H1 (cell line): ENCODE results near the gene ARMC6. TPM values are rescaled to one million over a fixed set of nuclear protein-coding genes. Genes with fewer than 3 reads are reported as not detected.

Experiments used
- CTCF ChIA-PET: fragments of 300-600 bp; sonication (Branson Sonifier 250); formaldehyde crosslinking; loops from one replicate; lab custom pipeline; 2021; ENCODE audit not compliant: partially characterized antibody; lab: Charles Lee
- POLR2A ChIA-PET: fragments of 300-600 bp; sonication (Branson Sonifier 250); formaldehyde crosslinking; loops from one replicate; lab custom pipeline; 2021; ENCODE audit warnings: inconsistent platforms; ENCODE audit not compliant: partially characterized antibody; lab: Charles Lee
- DNase-seq, 2 experiments: peaks; one replicate each; pipeline versions ENCODE4 v3.0.0 to v3.0.0-alpha.2; 2010 to 2022; ENCODE audit warnings: low spot score in 2 of 2, low read depth in 1 of 2, mixed read lengths in 1 of 2
- FAIRE-seq: peaks from 2 replicates; lab custom pipeline; 2011; peaks lifted over from hg19 to GRCh38; lab: Jason Lieb, UNC
- H2AFZ ChIP-seq: 2 replicates; pipeline ENCODE4 v1.8.1; 2012; ENCODE audit warnings: low read length, inconsistent platforms
- H2AK5ac ChIP-seq: 2 replicates; pipeline ENCODE4 v1.6.1; 2013; ENCODE audit warnings: low read depth, low read length
- H2BK120ac ChIP-seq: replicated peaks from 2 replicates; pipeline ENCODE3; 2013; ENCODE audit warnings: low read depth, low read length, inconsistent platforms
- H2BK12ac ChIP-seq: 2 replicates; pipeline ENCODE4 v1.6.1; 2013; ENCODE audit warnings: low read depth, low read length
- H2BK15ac ChIP-seq: 2 replicates; pipeline ENCODE4 v1.6.1; 2013; ENCODE audit warnings: low read length
- H2BK20ac ChIP-seq: 2 replicates; pipeline ENCODE4 v1.6.1; 2013; ENCODE audit warnings: low read length
- H2BK5ac ChIP-seq: 2 replicates; pipeline ENCODE4 v1.6.1; 2013; ENCODE audit warnings: low read depth, low read length
- H3K14ac ChIP-seq: 2 replicates; pipeline ENCODE4 v1.6.1; 2013; ENCODE audit warnings: inconsistent platforms; ENCODE audit not compliant: insufficient read length
- H3K18ac ChIP-seq: 2 replicates; pipeline ENCODE4 v1.6.1; 2013; ENCODE audit warnings: low read length; ENCODE audit errors: extremely low read depth
- H3K23ac ChIP-seq: 2 replicates; pipeline ENCODE4 v1.6.1; 2013; ENCODE audit warnings: inconsistent platforms; ENCODE audit not compliant: insufficient read length
- H3K23me2 ChIP-seq: 2 replicates; pipeline ENCODE4 v1.6.1; 2013; ENCODE audit warnings: low read depth, low read length
- H3K27ac ChIP-seq: 2 replicates; pipeline ENCODE4 v1.6.1; 2011; ENCODE audit warnings: low read depth, low read length, inconsistent platforms
- H3K27me3 ChIP-seq, 4 experiments: replicated peaks in 1 of 4; 1 replicate in 1 of 4; 2 replicates in 3 of 4; pipeline versions ENCODE4 v1.6.1 to v1.8.1; 2011 to 2013; ENCODE audit warnings: low read length in 3 of 4, mild to moderate bottlenecking in 3 of 4, inconsistent platforms in 2 of 4, mixed read lengths in 2 of 4, moderate library complexity in 1 of 4; ENCODE audit not compliant: control insufficient read depth in 3 of 4, insufficient read depth in 3 of 4; ENCODE audit errors: extremely low read depth in 1 of 4
- H3K36me3 ChIP-seq, 4 experiments: 2 replicates each; pipeline versions ENCODE4 v1.6.1 to v1.8.1; 2011 to 2013; ENCODE audit warnings: mild to moderate bottlenecking in 4 of 4, low read length in 3 of 4, moderate library complexity in 2 of 4, control low read depth in 1 of 4, inconsistent platforms in 1 of 4; ENCODE audit not compliant: insufficient read depth in 4 of 4, control insufficient read depth in 2 of 4
- H3K4ac ChIP-seq: replicated peaks from 2 replicates; pipeline ENCODE3; 2013; ENCODE audit warnings: low read length, low read depth, mixed read lengths, inconsistent platforms; ENCODE audit not compliant: insufficient read length
- H3K4me1 ChIP-seq, 4 experiments: replicated peaks in 1 of 4; 1 replicate in 1 of 4; 2 replicates in 3 of 4; pipeline versions ENCODE4 v1.6.1 to v1.8.1; 2011 to 2013; ENCODE audit warnings: low read length in 3 of 4, inconsistent platforms in 2 of 4, mixed read lengths in 1 of 4; ENCODE audit not compliant: insufficient read depth in 4 of 4, control insufficient read depth in 3 of 4
- H3K4me2 ChIP-seq, 2 experiments: 2 replicates each; pipeline versions ENCODE4 v1.6.1 to v1.8.1; 2011 to 2013; ENCODE audit warnings: low read depth in 2 of 2, low read length in 2 of 2, control low read depth in 1 of 2, inconsistent platforms in 1 of 2, mild to moderate bottlenecking in 1 of 2; ENCODE audit not compliant: insufficient read depth in 1 of 2
- H3K4me3 ChIP-seq, 4 experiments: fragments of 200-600, 300-600 bp in 1 of 4; sonication (generic), shearing (Covaris generic), sonication (Bioruptor Twin) in 1 of 4; 2 replicates each; pipeline versions ENCODE4 v1.5.1 to v1.8.1; 2011 to 2016; ENCODE audit warnings: low read length in 4 of 4, low read depth in 3 of 4, control low read depth in 2 of 4, inconsistent platforms in 2 of 4, mild to moderate bottlenecking in 2 of 4, mixed read lengths in 1 of 4, moderate library complexity in 1 of 4; ENCODE audit not compliant: insufficient read depth in 2 of 4; ENCODE audit errors: extremely low read depth in 1 of 4
- H3K56ac ChIP-seq: replicated peaks from 2 replicates; pipeline ENCODE3; 2013; ENCODE audit warnings: low read depth, mild to moderate bottlenecking, mixed read lengths, low read length, inconsistent platforms; ENCODE audit not compliant: insufficient read length
- H3K79me1 ChIP-seq: 2 replicates; pipeline ENCODE4 v1.6.1; 2013; ENCODE audit warnings: low read depth, low read length, control low read depth
- H3K79me2 ChIP-seq, 2 experiments: 2 replicates each; pipeline versions ENCODE4 v1.6.1 to v1.8.1; 2012 to 2013; ENCODE audit warnings: low read length in 2 of 2, mild to moderate bottlenecking in 2 of 2, inconsistent platforms in 1 of 2; ENCODE audit not compliant: insufficient read depth in 2 of 2, control insufficient read depth in 1 of 2
- H3K9ac ChIP-seq, 4 experiments: replicated peaks in 1 of 4; 1 replicate in 1 of 4; 2 replicates in 3 of 4; pipeline versions ENCODE4 v1.6.1 to v1.8.1; 2011 to 2013; ENCODE audit warnings: low read depth in 3 of 4, low read length in 3 of 4, control low read depth in 2 of 4, mild to moderate bottlenecking in 2 of 4, moderate library complexity in 2 of 4, inconsistent platforms in 1 of 4; ENCODE audit errors: extremely low read depth in 1 of 4
- H3K9me3 ChIP-seq, 2 experiments: 2 replicates each; pipeline versions ENCODE4 v1.6.1 to v1.8.1; 2012 to 2013; ENCODE audit warnings: mild to moderate bottlenecking in 2 of 2, moderate library complexity in 2 of 2, control low read depth in 1 of 2, inconsistent platforms in 1 of 2, low read depth in 1 of 2, low read length in 1 of 2, mixed read lengths in 1 of 2; ENCODE audit not compliant: insufficient read depth in 2 of 2
- H4K20me1 ChIP-seq, 2 experiments: replicated peaks in 1 of 2; 2 replicates each; pipeline versions ENCODE3 to v1.8.1; 2011 to 2013; ENCODE audit warnings: inconsistent platforms in 2 of 2, low read length in 2 of 2, mild to moderate bottlenecking in 1 of 2; ENCODE audit not compliant: insufficient read depth in 2 of 2, control insufficient read depth in 1 of 2
- H4K5ac ChIP-seq: 2 replicates; pipeline ENCODE4 v1.6.1; 2013; ENCODE audit warnings: low read length, low read depth, mixed read lengths, inconsistent platforms; ENCODE audit not compliant: insufficient read length
- H4K8ac ChIP-seq: 2 replicates; pipeline ENCODE4 v1.8.0; 2013; ENCODE audit warnings: mild to moderate bottlenecking, moderate library complexity, low read length, inconsistent platforms; ENCODE audit not compliant: insufficient read depth; ENCODE audit errors: extremely low read depth
- H4K91ac ChIP-seq: replicated peaks from 2 replicates; pipeline ENCODE3; 2013; ENCODE audit warnings: low read length, mixed read lengths, inconsistent platforms; ENCODE audit not compliant: insufficient read length
- ASH2L ChIP-seq: fragments of 200-600, 300-600 bp; sonication (generic); IDR thresholded peaks from one replicate; pipeline ENCODE4 v1.7.1; 2017; ENCODE audit warnings: low read length
- CBX8 ChIP-seq: fragments of 300-800, 300-1000 bp; sonication (generic); IDR thresholded peaks from 2 replicates; pipeline ENCODE4 v1.7.1; 2016; ENCODE audit warnings: low read depth, low read length, borderline replicate concordance
- CHD2 ChIP-seq: IDR thresholded peaks from 2 replicates; pipeline ENCODE4 v1.6.1; 2012; ENCODE audit warnings: low read length, improper control_type of control experiment
- EZH2 ChIP-seq: fragments of 200-600 bp; sonication (generic); IDR thresholded peaks from 2 replicates; pipeline ENCODE4 v1.7.1; 2012; ENCODE audit warnings: low read depth, mild to moderate bottlenecking, moderate library complexity, low read length, inconsistent platforms; ENCODE audit not compliant: severe bottlenecking
- KDM4A ChIP-seq: IDR thresholded peaks from one replicate; pipeline ENCODE4 v1.7.1; 2012; ENCODE audit warnings: low read depth, mild to moderate bottlenecking, moderate library complexity, low read length, inconsistent platforms; ENCODE audit not compliant: severe bottlenecking
- MAFK ChIP-seq: IDR thresholded peaks from 2 replicates; pipeline ENCODE4 v1.6.1; 2012; ENCODE audit warnings: low read depth, mild to moderate bottlenecking, improper control_type of control experiment, low read length
- NRF1 ChIP-seq: IDR thresholded peaks from 2 replicates; pipeline ENCODE4 v1.6.1; 2011; ENCODE audit warnings: mild to moderate bottlenecking, low read depth, low read length, improper control_type of control experiment
- RXRA ChIP-seq: IDR thresholded peaks from 2 replicates; pipeline ENCODE4 v1.6.1; 2011; ENCODE audit warnings: low read depth, mild to moderate bottlenecking, low read length, moderate library complexity; ENCODE audit not compliant: insufficient read depth
- SIRT6 ChIP-seq: IDR thresholded peaks from one replicate; pipeline ENCODE4 v1.7.1; 2012; ENCODE audit warnings: low read length, inconsistent platforms
- TAF1 ChIP-seq: IDR thresholded peaks from 2 replicates; pipeline ENCODE4 v1.6.1; 2011; ENCODE audit warnings: mild to moderate bottlenecking, low read depth, low read length
- WGBS, 2 experiments: shearing (Covaris generic) in 1 of 2; methylation state at CpG; one replicate each; pipeline versions ENCODE4 v1.1.6 to v1.1.7; 2013 to 2015; ENCODE audit warnings: low lambda C conversion rate in 2 of 2, mixed read lengths in 2 of 2, inconsistent platforms in 1 of 2, low coverage in 1 of 2, missing lambda C conversion rate in 1 of 2; ENCODE audit not compliant: insufficient replicate concordance in 2 of 2, insufficient coverage in 1 of 2, insufficient read length in 1 of 2; ENCODE audit errors: extremely low coverage in 1 of 2, missing lambda C conversion rate in 1 of 2; 5-methylcytosine and 5-hydroxymethylcytosine counted together
- polyA plus RNA-seq, 7 experiments: library from polyadenylated mRNA; depleted of rRNA in 3 of 7; stranded (reverse) in 5 of 7; unstranded in 2 of 7; fragments of >200 nt in 5 of 7; fragments of 200-250 nt in 2 of 7; gene quantifications; 1 replicate in 5 of 7; 2 replicates in 1 of 7; 4 replicates in 1 of 7; pipeline versions ENCODE4 v1.2.1 to v1.2.3, GENCODE V29; 2011 to 2013; ENCODE audit warnings: missing spikeins in 2 of 7, mixed read lengths in 2 of 7
- total RNA-seq: library from RNA; stranded (reverse); fragmentation: NEBNext Ultra II Directional; extraction: Animal tissue kit (Norgen Biotek cat#: 25700); gene quantifications from 2 replicates; pipeline ENCODE4 v1.2.1, GENCODE V29; 2021

Gene ARMC6
- total and polyA plus RNA-seq, 2 of the 8 experiments (the other 6 are each of a cell fraction or from before 2014, with no cell fraction given), result 67.1 to 68.3 TPM

DNA sequence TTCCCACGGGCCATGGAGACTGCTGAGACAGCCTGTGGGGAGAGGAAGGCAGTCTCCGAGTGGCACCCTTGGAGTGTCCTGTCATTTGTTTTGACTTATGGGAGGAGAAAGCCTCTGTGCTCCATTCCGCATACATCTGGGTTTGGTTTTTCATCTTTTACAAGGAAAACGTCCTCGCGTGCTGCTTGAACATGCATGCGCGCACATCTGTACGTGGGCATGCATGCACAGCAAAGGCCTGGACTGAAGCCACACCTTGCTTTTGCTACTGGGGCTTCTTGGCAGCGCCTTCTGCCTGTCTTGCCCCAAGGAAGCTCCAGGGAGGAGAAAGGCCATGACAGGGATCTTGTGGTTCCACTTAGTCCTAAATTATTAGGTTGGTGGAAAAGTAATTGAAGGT, 44.1 kb upstream of the ARMC6 start:
- Histone ChIP-seq H3K27me3 (no peaks in the 10 kb centered on the region; a peak in 1 of 7 replicates), H2AFZ (no peak overlapping the region), H3K9me3 (no peaks in the 10 kb centered on the region), H3K79me2 (no peaks in the 10 kb centered on the region), H3K4me1 (peaks cover 0 to 5% (median 0%) of the 10 kb centered on the region in 4 experiments; a peak in 1 of 7 replicates), H3K9ac (no peak overlapping the region), H3K36me3 (peaks cover 6 to 22% (median 16%) of the 10 kb centered on the region in 4 experiments), H4K8ac (no peak overlapping the region), H4K5ac (no peak overlapping the region), H3K27ac (no peak overlapping the region), H4K20me1 (peaks cover 0 to 6% of the 10 kb centered on the region in 2 experiments), H2BK120ac (no peak overlapping the region), H2BK5ac (no peak overlapping the region), H2BK12ac (no peak overlapping the region), H4K91ac (no peak overlapping the region), H2AK5ac (no peak overlapping the region), H3K4me3 (no peak overlapping the region), H3K4me2 (no peak overlapping the region), H3K14ac (no peak overlapping the region), H2BK20ac (no peak overlapping the region), H3K79me1 (no peaks in the 10 kb centered on the region), H3K18ac (no peak overlapping the region), H3K23ac (no peak overlapping the region), H2BK15ac (no peak overlapping the region), H3K56ac (no peak overlapping the region), H3K4ac (no peak overlapping the region), H3K23me2 (0 out of 2 replicates have a peak, but pooled peaks cover 1% of the 10 kb centered on the region)
- FAIRE-seq (no peak), DNase-seq (no peak)
- TF ChIP-seq CBX8 (no peak), KDM4A (no peak), SIRT6 (no peak), MAFK (no peak), EZH2 (no peak), TAF1 (no peak), CHD2 (no peak), RXRA (no peak), ASH2L (no peak), NRF1 (no peak)
- ChIA-PET POLR2A (interaction anchor here (0.6 to 2.3 kb wide), 10 partner anchors 10 to 1478 kb away, joined by 3 to 7 read pairs (median 4); partner anchors contain the start of genes COPE and DDX49), CTCF (interaction anchor here (1.2 kb wide), 1 partner anchor 12 kb away, joined by 3 read pairs; no protein-coding TSS in a partner anchor)
- WGBS, 2 experiments, result 90% methylated on average over 10 of the region's 10 CpGs; no CpG with 5 or more reads in 1 of the 2 experiments
